Chondrocyte (in vitro differentiated cells): Measurements from ENCODE around the gene RELB. TPM values are rescaled to one million over a fixed set of nuclear protein-coding genes. Genes with fewer than 3 reads are reported as not detected.

Experiments
- DNase-seq: peaks from one replicate; pipeline ENCODE4 v3.0.0; 2021; ENCODE audit warnings: mixed read lengths, low spot score
- H3K27ac Mint-ChIP-seq: one replicate; pipeline ENCODE4 v1.8.0; 2021; ENCODE audit warnings: mild to moderate bottlenecking, moderate library complexity, mixed read lengths; ENCODE audit not compliant: unreplicated experiment
- H3K27me3 Mint-ChIP-seq: 2 replicates; pipeline ENCODE4 v1.8.0; 2021; ENCODE audit warnings: low read depth, mixed read lengths
- H3K36me3 Mint-ChIP-seq: 2 replicates; pipeline ENCODE4 v1.8.0; 2021; ENCODE audit warnings: low read depth, mixed read lengths
- H3K4me1 Mint-ChIP-seq: 2 replicates; pipeline ENCODE4 v1.8.0; 2021; ENCODE audit warnings: low read depth, mild to moderate bottlenecking, mixed read lengths
- H3K4me3 Mint-ChIP-seq: one replicate; pipeline ENCODE4 v1.8.0; 2021; ENCODE audit warnings: mild to moderate bottlenecking, moderate library complexity, mixed read lengths; ENCODE audit not compliant: unreplicated experiment
- H3K9me3 Mint-ChIP-seq: 2 replicates; pipeline ENCODE4 v1.8.0; 2021; ENCODE audit warnings: low read depth, mixed read lengths
- CTCF ChIP-seq: fragments of 200-600 bp; sonication (generic); IDR thresholded peaks from 2 replicates; pipeline ENCODE4 v1.5.0; 2021; ENCODE audit warnings: antibody characterized with exemption, mild to moderate bottlenecking, moderate library complexity
- total RNA-seq: library from RNA; stranded (reverse); gene quantifications from 3 replicates; pipeline ENCODE4 v1.2.1, GENCODE V29; 2021

RELB gene
- total RNA-seq, 1 donor from 2014 or later, result 11.0 TPM

- H3K27me3 Mint-ChIP-seq, result no peaks in the 10 kb centered on the region
- no peaks in the 10 kb centered on the region for H3K9me3 Mint-ChIP-seq
- TF ChIP-seq CTCF, result no peak
- peaks cover 18% of the 10 kb centered on the region for H3K4me1 Mint-ChIP-seq
- DNase-seq, result no peak
- H3K36me3 Mint-ChIP-seq, result peaks cover 10% of the 10 kb centered on the region
- no peak overlapping the region for H3K27ac Mint-ChIP-seq
- H3K4me3 Mint-ChIP-seq, result no peak overlapping the region
Measured at GRCh38 chr19:45035755-45036154, 34.5 kb downstream of the RELB start.

- DNase-seq, result no peak
- Mint-ChIP-seq H3K4me3 (peak overlapping the region; percentile 40), H3K4me1 (peaks cover 30% of the 10 kb centered on the region), H3K27ac (peak overlapping the region; percentile 27), H3K27me3 (no peaks in the 10 kb centered on the region), H3K9me3 (no peaks in the 10 kb centered on the region), H3K36me3 (peaks cover 17% of the 10 kb centered on the region)
- no peak for TF ChIP-seq CTCF
Measured at GRCh38 chr19:45037393-45038169, 36.3 kb downstream of the RELB start.

- Mint-ChIP-seq H3K36me3 (peaks cover 13% of the 10 kb centered on the region), H3K4me1 (peaks cover 30% of the 10 kb centered on the region), H3K27me3 (no peaks in the 10 kb centered on the region), H3K4me3 (peak within 1 kb of the TSS; percentile 95), H3K27ac (peak within 1 kb of the TSS; percentile 96), H3K9me3 (no peaks in the 10 kb centered on the region)
- TF ChIP-seq CTCF, result no peak
- no peak for DNase-seq
Measured at GRCh38 chr19:45038931-45039893, 37.9 kb downstream of the RELB start, which contains the start of gene CLASRP. TSS of gene CLASRP (plus strand) at chr19:45039045. CDS start at chr19:45040213, 1,168 bp downstream.

- no peak for DNase-seq
- Mint-ChIP-seq H3K36me3 (peaks cover 13% of the 10 kb centered on the region), H3K4me1 (peaks cover 30% of the 10 kb centered on the region), H3K27ac (no peak overlapping the region), H3K27me3 (no peaks in the 10 kb centered on the region), H3K4me3 (peak overlapping the region; percentile 95), H3K9me3 (no peaks in the 10 kb centered on the region)
- TF ChIP-seq CTCF, result no peak
Measured at GRCh38 chr19:45040059-45040771, 39.0 kb downstream of the RELB start.
